Small intestine (tissue), 7 donors: ENCODE data around the gene MAPT. TPM values are rescaled to one million over a fixed set of nuclear protein-coding genes. Genes with fewer than 3 reads are reported as not detected.

Source experiments
- DNase-seq, 2 donors: peaks; one replicate each; pipeline versions ENCODE4 v3.0.0 to v3.0.0-alpha.2; 2013
- FAIRE-seq: peaks from 2 replicates; lab custom pipeline; 2012; peaks lifted over from hg19 to GRCh38; lab: Jason Lieb, UNC
- H3K27ac ChIP-seq, 3 donors: one replicate each; pipeline ENCODE4 v1.5.1; 2013; ENCODE audit warnings: low read length in 2 of 3, mild to moderate bottlenecking in 2 of 3, control low read depth in 1 of 3, inconsistent platforms in 1 of 3, low read depth in 1 of 3, moderate library complexity in 1 of 3
- H3K27me3 ChIP-seq, 3 donors: one replicate each; pipeline ENCODE4 v1.6.1; 2013; ENCODE audit warnings: low read length in 3 of 3, inconsistent platforms in 1 of 3; ENCODE audit not compliant: control insufficient read depth in 3 of 3, insufficient read depth in 3 of 3
- H3K36me3 ChIP-seq, 3 donors: one replicate each; pipeline ENCODE4 v1.6.1; 2013; ENCODE audit warnings: low read length in 3 of 3, inconsistent platforms in 1 of 3, low read depth in 1 of 3, mild to moderate bottlenecking in 1 of 3, moderate library complexity in 1 of 3; ENCODE audit not compliant: control insufficient read depth in 3 of 3, insufficient read depth in 2 of 3
- H3K4me1 ChIP-seq, 3 donors: one replicate each; pipeline ENCODE4 v1.6.1; 2013; ENCODE audit warnings: low read length in 2 of 3, inconsistent platforms in 1 of 3, low read depth in 1 of 3, mild to moderate bottlenecking in 1 of 3, moderate library complexity in 1 of 3; ENCODE audit not compliant: control insufficient read depth in 3 of 3, insufficient read depth in 2 of 3
- H3K4me3 ChIP-seq, 3 donors: one replicate each; pipeline ENCODE4 v1.5.1; 2013; ENCODE audit warnings: low read length in 3 of 3, control low read depth in 1 of 3, inconsistent platforms in 1 of 3, low read depth in 1 of 3, mild to moderate bottlenecking in 1 of 3, moderate library complexity in 1 of 3
- H3K9me3 ChIP-seq, 2 donors: one replicate each; pipeline ENCODE4 v1.6.1; 2013; ENCODE audit warnings: low read depth in 1 of 2, low read length in 1 of 2; ENCODE audit not compliant: control insufficient read depth in 2 of 2, insufficient read depth in 1 of 2
- WGBS, 3 donors: extraction: QIAGEN DNeasy Blood & Tissue Kit; methylation state at CpG; one replicate each; pipeline ENCODE4 v1.1.7; 2013; 5-methylcytosine and 5-hydroxymethylcytosine counted together
- polyA plus RNA-seq, 4 donors: library from polyadenylated mRNA; stranded (reverse) in 3 of 4; unstranded in 1 of 4; fragments of 200-250 nt in 3 of 4; fragments of 120-200 nt in 1 of 4; gene quantifications; one replicate each; pipeline versions ENCODE4 v1.2.1 to v1.2.3, GENCODE V29; 2013
- donor health status: healthy with polysubstance abuse.
- donor health status: control.
- donor health status: control.
- donor health status: Bipolar disorder and iron deficiency.
- donor health status: healthy.

MAPT gene
- polyA plus RNA-seq, 4 donors = 0.54 to 6.0 (median 0.87) TPM; not detected in 1

- Histone ChIP-seq H3K27me3 (peaks cover 0 to 8% (median 0%) of the 10 kb centered on the region in 3 donors), H3K4me3 (no peak overlapping the region), H3K9me3 (peaks cover 0 to 13% of the 10 kb centered on the region in 2 donors), H3K36me3 (no peaks in the 10 kb centered on the region), H3K27ac (no peak overlapping the region), H3K4me1 (no peaks in the 10 kb centered on the region)
- DNase-seq = no peak
- FAIRE-seq = no peak
Measured at GRCh38 chr17:45925311-45925710, 31.0 kb downstream of the MAPT start.

- Histone ChIP-seq H3K27me3 (peaks cover 0 to 8% (median 4%) of the 10 kb centered on the region in 3 donors), H3K9me3 (peaks cover 0 to 13% of the 10 kb centered on the region in 2 donors), H3K36me3 (no peaks in the 10 kb centered on the region), H3K27ac (no peak overlapping the region), H3K4me3 (no peak overlapping the region), H3K4me1 (no peaks in the 10 kb centered on the region)
- FAIRE-seq (no peak), DNase-seq (peak in 1 of 2 donors; percentile 14)
- 54 to 82% (median 63%) methylated on average over 4 of the region's 4 CpGs for WGBS, 3 donors
Measured at GRCh38 chr17:45927247-45927646, 32.9 kb downstream of the MAPT start.

- H3K36me3 ChIP-seq = no peaks in the 10 kb centered on the region
- peaks cover 0 to 13% of the 10 kb centered on the region in 2 donors for H3K9me3 ChIP-seq
- no peaks in the 10 kb centered on the region for H3K4me1 ChIP-seq
- no peak overlapping the region for H3K4me3 ChIP-seq
- 75 to 91% (median 81%) methylated on average over 1 of the region's 1 CpG for WGBS, 3 donors
- FAIRE-seq (no peak), DNase-seq (no peak)
- H3K27ac ChIP-seq = no peak overlapping the region
- peaks cover 0 to 7% (median 4%) of the 10 kb centered on the region in 3 donors for H3K27me3 ChIP-seq
Measured at GRCh38 chr17:45929344-45929743, 35.0 kb downstream of the MAPT start.

GRCh38 chr17:45930420-45930951 lies 36.1 kb downstream of the MAPT start:
- no peak overlapping the region for H3K4me3 ChIP-seq
- peaks cover 0 to 13% of the 10 kb centered on the region in 2 donors for H3K9me3 ChIP-seq
- DNase-seq (no peak), FAIRE-seq (no peak)
- H3K4me1 ChIP-seq = no peaks in the 10 kb centered on the region
- 86 to 89% (median 87%) methylated on average over 8 of the region's 8 CpGs for WGBS, 3 donors
- H3K27ac ChIP-seq = no peak overlapping the region
- H3K36me3 ChIP-seq = no peaks in the 10 kb centered on the region
- peaks cover 0 to 4% (median 3%) of the 10 kb centered on the region in 3 donors for H3K27me3 ChIP-seq

GRCh38 chr17:45931677-45932076 lies 37.3 kb downstream of the MAPT start:
- 78 to 87% (median 84%) methylated on average over 2 of the region's 2 CpGs for WGBS, 3 donors
- no peak overlapping the region for H3K4me3 ChIP-seq
- no peaks in the 10 kb centered on the region for H3K36me3 ChIP-seq
- H3K4me1 ChIP-seq = no peaks in the 10 kb centered on the region
- H3K27ac ChIP-seq = no peak overlapping the region
- H3K27me3 ChIP-seq = peaks cover 0 to 4% (median 3%) of the 10 kb centered on the region in 3 donors
- FAIRE-seq (no peak), DNase-seq (no peak)
- H3K9me3 ChIP-seq = peaks cover 0 to 13% of the 10 kb centered on the region in 2 donors

GRCh38 chr17:45934044-45934979 lies 40.0 kb downstream of the MAPT start:
- H3K27ac ChIP-seq = no peak overlapping the region
- DNase-seq (no peak), FAIRE-seq (no peak)
- no peaks in the 10 kb centered on the region for H3K9me3 ChIP-seq
- H3K4me1 ChIP-seq = no peaks in the 10 kb centered on the region
- WGBS, 3 donors = 59 to 71% (median 68%) methylated on average over 12 of the region's 12 CpGs
- peaks cover 0 to 11% (median 4%) of the 10 kb centered on the region in 3 donors for H3K27me3 ChIP-seq
- no peaks in the 10 kb centered on the region for H3K36me3 ChIP-seq
- H3K4me3 ChIP-seq = no peak overlapping the region

- Histone ChIP-seq H3K4me1 (no peaks in the 10 kb centered on the region), H3K4me3 (no peak overlapping the region), H3K36me3 (no peaks in the 10 kb centered on the region), H3K9me3 (no peaks in the 10 kb centered on the region), H3K27me3 (peaks cover 0 to 7% (median 4%) of the 10 kb centered on the region in 3 donors), H3K27ac (no peak overlapping the region)
- DNase-seq (no peak), FAIRE-seq (no peak)
- WGBS, 3 donors = 61 to 81% (median 68%) methylated on average over 8 of the region's 8 CpGs
Measured at GRCh38 chr17:45935197-45935709, 40.9 kb downstream of the MAPT start.

GRCh38 chr17:45935710-45936509 lies 41.6 kb downstream of the MAPT start:
- H3K4me3 ChIP-seq = no peak overlapping the region

More at GRCh38 chr17:45935710-45936509, 41.6 kb downstream of the MAPT start:
- H3K9me3 ChIP-seq = no peaks in the 10 kb centered on the region
- no peak overlapping the region for H3K27ac ChIP-seq
- H3K27me3 ChIP-seq = peaks cover 0 to 7% (median under 1%) of the 10 kb centered on the region in 3 donors
- H3K4me1 ChIP-seq = no peaks in the 10 kb centered on the region
- WGBS, 3 donors = 89 to 96% (median 91%) methylated on average over 10 of the region's 10 CpGs
- DNase-seq (no peak), FAIRE-seq (no peak)
- no peaks in the 10 kb centered on the region for H3K36me3 ChIP-seq
